Bone marrow (tissue), 2 donors: ENCODE measurements around the gene RRAD.
A peak's percentile ranks its signal among the peaks of the same experiment; 100 is the strongest.
"Not testable (repeated sequence)": the region's sequence is repeated elsewhere in the genome, so short reads cannot be mapped to it uniquely, and the experiment has no call there.

Experiments
- DNase-seq, 2 donors: peaks; one replicate each; lab custom pipeline; 2025; lab: John Stamatoyannopoulos, UW

The RRAD gene, protein sequence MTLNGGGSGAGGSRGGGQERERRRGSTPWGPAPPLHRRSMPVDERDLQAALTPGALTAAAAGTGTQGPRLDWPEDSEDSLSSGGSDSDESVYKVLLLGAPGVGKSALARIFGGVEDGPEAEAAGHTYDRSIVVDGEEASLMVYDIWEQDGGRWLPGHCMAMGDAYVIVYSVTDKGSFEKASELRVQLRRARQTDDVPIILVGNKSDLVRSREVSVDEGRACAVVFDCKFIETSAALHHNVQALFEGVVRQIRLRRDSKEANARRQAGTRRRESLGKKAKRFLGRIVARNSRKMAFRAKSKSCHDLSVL

DNA sequence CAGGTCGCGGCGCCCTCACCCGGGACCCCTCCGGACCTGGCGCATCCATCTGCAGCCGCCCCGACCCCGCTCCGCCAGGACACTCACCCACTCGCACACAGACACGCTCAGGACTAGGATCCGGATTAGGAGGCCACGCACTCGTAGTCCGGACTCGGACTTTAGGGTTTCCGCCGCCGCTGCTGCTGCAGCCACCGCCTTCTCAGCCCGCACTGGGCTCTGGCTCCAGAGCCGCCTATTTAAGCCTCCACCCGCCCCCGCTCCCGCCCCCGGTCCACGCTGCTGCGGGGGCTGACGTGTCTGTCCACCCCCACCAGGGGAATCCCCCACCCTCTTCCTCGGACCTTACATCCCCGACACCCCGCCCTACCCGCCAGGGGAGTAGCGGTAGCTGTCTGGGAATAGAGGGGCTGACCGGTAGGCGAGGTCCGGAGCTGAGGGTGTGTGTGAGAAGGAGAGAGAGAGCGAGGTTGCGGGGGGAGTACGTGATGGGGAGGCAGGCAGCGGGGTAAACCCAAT, at the start of gene RRAD:
Gene RRAD, minus strand, starts transcription at position 214 of the 519 bp plus-strand sequence. CDS start 356 bp downstream, outside the sequence.
- peak in 1 of 2 donors; percentile 35 for DNase-seq

DNA sequence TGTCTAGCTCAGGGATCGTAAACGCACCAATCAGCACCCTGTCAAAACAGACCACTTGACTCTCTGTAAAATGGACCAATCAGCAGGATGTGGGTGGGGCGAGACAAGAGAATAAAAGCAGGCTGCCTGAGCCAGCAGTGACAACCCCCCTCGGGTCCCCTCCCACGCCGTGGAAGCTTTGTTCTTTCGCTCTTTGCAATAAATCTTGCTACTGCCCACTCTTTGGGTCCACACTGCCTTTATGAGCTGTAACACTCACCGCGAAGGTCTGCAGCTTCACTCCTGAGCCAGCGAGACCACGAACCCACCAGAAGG, 49.6 kb upstream of the RRAD start:
- DNase-seq, result not testable (repeated sequence)

DNA sequence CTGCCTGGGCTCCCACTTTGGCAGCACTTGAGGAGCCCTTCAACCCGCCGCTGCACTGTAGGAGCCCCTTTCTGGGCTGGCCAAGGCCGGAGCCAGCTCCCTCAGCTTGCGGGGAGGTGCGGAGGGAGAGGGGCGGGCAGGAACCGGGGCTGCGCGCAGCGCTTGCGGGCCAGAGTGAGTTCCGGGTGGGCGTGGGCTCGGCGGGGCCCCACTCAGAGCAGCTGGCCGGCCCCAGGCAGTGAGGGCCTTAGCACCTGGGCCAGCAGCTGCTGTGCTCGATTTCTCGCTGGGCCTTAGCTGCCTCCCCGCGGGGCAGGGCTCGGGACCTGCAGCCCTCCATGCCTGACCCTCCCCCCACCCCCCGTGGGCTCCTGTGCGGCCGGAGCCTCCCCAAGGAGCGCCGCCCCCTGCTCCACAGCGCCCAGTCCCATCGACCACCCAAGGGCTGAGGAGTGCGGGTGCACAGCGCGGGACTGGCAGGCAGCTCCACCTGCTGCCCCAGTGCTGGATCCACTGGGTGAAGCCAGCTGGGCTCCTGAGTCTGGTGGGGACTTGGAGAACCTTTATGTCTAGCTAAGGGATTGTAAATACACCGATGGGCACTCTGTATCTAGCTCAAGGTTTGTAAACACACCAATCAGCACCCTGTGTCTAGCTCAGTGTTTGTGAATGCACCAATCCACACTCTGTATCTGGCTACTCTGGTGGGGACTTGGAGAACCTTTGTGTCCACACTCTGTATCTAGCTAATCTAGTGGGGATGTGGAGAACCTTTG, 49.0 kb upstream of the RRAD start:
- not testable (repeated sequence) for DNase-seq

DNA sequence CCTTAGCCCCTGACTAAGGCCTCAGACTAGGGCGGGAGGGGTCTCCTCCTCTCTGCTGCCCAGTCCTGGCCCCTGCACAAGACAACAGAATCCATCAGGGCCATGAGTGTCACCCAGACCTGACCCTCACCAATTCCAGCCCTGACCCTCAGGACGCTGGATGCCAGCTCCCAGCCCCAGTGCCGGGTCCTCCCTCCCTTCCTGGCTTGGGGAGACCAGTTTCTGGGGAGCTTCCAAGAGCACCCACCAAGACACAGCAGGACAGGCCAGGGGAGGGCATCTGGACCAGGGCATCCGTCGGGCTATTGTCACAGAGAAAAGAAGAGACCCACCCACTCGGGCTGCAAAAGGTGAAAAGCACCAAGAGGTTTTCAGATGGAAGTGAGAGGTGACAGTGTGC, 48.4 kb upstream of the RRAD start:
- no peak for DNase-seq

DNA sequence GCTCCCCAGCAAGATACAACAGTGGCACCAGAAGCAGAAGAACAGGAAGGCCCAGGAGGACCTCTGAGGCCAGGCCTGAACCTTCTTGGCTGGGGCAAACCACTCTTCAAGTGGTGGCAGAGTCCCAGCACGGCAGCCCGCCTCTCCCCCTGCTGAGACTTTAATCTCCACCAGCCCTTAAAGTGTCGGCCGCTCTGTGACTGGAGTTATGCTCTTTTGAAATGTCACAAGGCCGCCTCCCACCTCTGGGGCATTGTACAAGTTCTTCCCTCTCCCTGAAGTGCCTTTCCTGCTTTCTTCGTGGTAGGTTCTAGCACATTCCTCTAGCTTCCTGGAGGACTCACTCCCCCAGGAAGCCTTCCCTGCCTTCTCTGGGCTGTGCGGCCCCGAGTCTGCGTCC, 47.6 kb upstream of the RRAD start:
- no peak for DNase-seq

DNA sequence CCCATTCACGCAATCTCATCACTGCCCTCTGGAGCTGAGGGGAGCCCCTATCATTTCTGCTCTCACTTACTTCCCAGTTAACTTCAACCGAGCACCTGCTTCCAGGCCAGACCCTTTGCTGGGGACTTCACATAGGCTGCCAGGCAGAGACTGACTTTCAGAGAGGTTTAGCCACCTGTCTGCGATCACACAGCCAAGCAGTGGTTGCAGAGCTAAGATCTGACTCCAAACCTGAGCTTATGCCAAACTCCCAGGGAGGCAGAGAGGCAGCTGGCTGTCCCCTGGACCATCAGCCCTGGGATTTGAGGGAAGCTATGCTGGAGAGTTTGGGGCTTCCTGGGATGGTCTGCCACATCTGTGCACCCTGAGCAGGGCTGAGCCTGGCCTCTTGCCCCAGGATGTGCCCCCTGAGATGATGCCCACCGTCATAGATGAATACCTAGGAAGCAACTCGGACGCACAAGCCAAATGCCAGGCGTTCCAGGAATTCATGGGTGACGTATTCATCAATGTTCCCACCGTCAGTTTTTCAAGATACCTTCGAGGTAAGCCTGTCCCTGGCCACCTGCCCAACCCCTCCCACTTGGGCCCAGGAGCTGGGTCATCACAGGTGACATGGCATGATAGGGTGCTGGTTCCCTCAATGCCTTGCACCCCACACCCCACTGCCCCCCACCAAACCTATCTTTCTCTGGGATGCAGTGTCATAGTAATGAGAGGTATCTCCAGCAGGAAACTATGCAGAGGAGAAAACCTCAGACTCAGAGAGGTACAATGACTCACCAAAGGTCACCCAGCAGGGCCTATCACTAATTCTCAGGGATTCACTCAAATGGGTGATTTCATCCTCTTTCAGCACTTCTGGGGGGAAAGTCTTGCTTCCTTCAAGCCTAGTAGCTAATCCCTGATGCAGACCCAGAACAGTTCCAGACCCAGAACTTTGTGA, 45.7 kb upstream of the RRAD start:
- no peak for DNase-seq

DNA sequence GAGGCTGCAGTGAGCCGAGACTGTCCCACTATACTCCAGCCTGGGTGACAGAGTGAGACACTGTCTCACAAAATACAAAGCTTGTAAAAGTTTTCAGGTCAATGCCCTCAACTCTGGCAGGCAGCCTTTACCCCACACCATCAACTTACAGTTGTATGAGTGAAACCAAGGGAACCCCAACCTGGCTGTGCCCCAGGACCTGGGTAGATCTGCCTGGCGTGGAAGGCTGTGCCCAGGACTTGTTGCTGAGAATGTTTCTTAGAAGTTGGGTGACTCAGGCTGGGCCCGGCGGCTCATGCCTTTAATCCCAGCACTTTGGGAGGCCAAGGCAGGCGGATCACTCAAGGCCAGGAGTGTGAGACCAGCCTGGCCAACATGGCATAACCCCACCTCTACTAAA, 43.5 kb upstream of the RRAD start:
- no peak for DNase-seq

DNA sequence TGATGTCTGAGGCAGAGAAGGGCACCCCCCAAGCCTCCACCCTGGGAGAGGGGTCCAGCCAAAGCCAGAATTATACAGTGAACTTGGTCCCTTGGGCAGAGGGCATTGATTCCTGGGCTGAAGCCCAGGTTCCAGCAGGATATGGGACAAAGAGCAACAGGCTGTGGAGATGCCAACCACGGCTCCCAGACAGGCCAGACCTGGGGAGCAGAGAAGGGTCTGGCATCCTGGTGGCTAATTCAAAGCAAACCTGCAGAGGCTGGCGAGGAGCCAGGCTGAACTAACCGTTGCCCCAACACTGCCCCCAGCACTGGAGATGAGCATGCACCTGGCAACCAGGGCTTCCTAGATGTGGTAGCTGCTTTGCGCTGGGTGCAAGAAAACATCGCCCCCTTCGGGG, 38.7 kb upstream of the RRAD start:
- no peak for DNase-seq

DNA sequence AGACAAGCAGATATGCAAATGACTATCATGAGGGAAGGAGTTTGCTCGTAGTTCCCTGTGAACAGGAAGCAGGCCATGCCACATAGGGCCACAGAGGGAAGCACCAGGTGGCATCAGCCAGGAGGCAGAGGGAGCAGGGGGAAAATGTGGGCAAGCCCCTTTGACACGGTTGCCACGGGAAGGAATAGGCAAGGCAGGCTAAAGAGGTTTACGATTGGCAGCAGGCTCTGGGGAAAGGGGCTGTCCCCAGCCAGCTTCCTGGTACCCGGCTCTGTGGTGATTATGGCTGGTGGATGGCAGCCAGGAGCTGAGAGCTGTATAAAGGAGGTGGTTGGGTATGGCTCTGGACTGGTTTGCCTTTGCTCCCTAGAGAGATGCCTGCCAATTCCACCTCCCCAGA, 36.6 kb upstream of the RRAD start:
- DNase-seq, result no peak

DNA sequence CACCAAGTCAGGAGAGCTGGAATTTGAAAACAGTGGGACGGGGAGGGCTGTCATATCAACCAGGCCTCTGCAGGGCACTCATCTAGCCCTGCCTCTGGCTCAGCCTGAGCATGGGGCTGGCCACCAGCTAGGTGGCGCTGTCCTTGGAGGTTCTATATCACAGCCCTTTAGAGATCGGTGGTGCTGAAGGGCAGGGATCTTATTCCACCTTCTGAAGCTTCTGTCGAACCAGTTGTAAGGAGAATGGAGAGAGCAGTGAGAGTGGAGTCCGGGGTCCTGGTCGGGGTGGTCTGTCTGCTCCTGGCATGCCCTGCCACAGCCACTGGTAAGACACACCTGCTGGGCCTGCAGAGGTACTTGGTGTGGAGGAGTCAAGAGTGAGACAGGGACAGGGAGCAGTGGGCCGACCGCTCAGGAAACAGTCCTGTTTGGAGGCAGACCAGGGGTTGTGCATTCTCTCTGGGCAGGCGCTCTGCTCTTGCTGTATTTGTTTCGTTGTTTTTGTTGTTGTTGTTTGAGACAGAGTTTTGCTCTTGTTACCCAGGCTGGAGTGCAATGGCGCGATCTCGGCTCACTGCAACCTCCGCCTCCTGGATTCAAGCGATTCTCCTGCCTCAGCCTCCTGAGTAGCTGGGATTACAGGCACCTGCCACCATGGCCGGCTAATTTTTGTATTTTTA, 35.9 kb upstream of the RRAD start, which contains the start of gene CES3:
Gene CES3, plus strand, starts transcription at position 202 of the 680 bp plus-strand sequence. Its CDS starts 42 bp downstream, at position 244.
- peak; percentile 5 to 46 for DNase-seq

DNA sequence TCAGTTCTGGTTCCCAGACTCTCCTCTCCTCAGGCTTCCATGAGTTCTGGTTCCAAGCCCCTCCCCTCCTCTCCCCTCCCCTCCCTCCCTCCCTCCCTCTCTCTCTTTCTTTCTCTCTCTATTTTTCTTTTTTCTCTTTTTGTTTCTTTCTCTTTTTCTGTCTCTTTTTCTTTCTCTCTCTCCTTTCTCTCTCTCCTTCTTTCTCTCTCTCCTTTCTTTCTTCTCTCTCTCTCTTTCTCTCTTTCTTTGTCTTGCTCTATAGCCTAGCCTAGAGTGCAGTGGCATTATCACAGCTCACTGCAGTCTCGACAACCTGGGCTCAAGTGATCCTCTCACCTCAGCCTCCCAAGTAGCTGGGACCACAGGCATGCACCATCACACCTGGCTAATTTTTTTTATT, 34.9 kb upstream of the RRAD start:
- DNase-seq, result no peak

DNA sequence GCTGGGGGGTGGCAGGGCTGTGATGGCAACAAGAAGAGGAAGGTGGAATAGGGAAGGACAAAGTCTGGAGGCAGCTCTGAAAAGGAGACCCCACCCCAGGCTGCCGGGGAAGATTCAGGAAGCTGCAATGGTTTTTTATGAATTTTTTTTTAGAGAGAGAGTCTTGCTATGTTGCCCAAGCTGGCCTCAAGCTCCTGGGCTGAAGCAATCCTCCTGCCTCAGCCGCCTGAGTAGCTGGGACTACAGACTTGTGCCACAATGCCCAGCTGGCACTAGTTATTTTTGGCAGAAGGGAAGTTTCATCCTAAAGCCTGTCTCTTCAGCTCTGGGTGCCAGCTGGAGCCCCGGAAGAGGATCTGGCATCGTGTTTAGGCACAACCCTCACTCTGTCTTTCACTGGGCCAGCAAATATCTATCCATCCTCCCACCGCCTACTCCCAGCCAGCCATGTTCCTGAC, 34.4 kb upstream of the RRAD start:
- no peak for DNase-seq

DNA sequence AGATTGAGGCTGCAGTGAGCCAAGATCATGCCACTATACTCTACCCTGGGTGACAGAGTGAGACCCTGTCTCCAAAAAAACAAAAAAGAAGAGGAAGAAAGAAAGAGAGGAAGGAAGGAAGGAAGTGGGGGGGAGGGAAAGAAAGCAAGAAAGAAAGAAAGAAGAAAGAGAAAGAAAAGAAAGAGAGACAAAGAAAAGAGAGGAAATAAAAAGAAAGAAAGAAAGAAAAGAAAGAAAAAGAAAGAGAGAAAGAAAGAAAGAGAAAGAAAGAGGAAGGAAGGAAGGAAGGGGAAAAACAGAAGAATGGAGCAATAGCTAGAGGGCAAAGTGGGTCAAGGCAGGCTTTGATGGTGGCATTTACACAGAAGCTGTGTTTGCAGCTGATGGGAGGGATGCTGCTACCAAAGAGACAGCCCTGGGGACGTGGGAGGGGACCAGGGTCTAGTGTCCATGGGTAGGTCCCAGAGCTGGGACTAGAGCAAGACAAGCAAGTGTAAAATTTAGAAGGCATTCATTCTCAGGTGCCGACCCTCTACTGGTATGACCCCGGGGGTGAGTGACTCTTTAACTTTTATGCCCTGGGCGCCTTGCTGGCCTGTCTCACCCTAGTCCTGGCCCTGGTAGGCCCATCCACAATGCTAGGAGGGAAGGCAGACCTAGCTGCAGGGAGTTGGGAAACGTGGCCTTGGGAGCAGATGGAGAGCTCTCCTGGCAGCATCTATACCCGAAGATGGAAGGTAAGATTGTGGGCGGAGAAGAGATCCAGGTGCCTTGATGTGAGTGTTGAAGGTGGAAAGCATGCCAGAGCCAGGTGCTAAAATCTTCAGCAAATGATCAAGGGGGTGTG, 33.7 kb upstream of the RRAD start:
- DNase-seq, result no peak

DNA sequence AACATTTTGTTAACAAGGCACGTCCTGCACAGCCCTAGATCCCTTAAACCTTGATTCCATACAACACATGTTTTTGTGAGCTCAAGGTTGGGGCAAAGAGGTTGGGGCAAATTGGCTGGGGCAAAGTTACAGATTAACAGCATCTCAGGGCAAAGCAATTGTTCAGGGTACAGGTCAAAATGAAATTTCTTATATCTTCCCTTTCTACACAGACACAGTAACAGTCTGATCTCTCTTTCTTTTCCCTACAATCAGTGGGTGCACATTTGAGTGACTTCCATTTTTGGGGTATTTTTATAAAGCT, 30.8 kb upstream of the RRAD start:
- DNase-seq, result not testable (repeated sequence)

DNA sequence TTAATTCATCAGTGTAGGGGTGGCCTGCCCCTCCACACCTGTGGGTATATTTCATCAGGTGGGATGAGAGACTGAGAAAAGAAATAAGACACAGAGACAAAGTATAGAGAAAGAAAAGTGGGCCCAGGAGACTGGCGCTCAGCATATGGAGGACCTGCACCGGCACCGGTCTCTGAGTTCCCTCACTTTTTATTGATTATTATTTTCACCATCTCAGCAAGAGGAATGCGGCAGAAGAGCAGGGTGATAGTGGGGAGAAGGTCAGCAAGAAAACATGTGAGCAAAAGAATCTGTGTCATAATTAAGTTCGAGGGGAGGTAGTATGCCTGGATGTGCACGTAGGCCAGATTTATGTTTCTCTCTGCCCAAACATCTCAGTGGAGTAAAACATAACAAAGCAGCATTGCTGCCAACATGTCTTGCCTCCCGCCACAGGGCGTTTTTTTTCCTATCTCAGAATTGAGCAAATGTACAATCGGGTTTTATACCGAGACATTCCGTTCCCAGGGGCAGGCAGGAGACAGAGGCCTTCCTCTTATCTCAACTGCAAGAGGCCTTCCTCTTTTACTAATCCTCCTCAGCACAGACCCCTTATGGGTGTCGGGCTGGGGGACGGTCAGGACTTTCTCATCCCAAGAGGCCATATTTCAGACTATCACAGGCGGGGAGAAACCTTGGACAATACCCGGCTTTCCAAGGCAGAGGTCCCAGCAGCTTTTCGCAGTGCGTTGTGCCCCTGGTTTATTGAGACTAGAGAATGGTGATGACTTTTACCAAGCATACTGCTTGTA, 30.2 kb upstream of the RRAD start:
- DNase-seq, result not testable (repeated sequence)

DNA sequence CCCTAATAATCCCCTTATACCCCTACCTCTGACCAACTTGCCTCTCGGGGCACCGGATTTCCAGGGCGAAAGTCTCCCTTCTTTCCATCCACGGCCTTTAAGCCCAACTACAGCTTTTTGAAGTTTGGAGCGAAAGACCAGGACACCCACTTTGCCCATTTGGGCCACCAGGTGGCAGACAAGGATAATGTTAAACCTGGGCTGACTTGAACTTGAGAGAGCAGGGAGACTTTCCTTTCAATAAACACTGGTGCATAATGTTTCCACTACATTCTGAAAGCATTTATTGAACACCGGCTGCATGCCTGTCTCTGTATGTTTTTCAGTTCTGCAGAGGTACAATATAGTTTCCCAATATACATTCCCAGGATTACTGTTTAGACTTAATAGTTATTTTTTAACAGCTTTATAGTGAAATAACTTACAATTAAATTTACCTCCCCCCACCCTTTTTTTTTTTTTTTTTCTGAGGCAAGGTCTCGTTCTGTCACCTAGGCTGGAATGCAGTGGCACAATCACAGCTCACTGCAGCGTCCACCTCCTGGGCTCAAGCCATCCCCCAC, 28.8 kb upstream of the RRAD start:
- peak; percentile 15 to 70 for DNase-seq

DNA sequence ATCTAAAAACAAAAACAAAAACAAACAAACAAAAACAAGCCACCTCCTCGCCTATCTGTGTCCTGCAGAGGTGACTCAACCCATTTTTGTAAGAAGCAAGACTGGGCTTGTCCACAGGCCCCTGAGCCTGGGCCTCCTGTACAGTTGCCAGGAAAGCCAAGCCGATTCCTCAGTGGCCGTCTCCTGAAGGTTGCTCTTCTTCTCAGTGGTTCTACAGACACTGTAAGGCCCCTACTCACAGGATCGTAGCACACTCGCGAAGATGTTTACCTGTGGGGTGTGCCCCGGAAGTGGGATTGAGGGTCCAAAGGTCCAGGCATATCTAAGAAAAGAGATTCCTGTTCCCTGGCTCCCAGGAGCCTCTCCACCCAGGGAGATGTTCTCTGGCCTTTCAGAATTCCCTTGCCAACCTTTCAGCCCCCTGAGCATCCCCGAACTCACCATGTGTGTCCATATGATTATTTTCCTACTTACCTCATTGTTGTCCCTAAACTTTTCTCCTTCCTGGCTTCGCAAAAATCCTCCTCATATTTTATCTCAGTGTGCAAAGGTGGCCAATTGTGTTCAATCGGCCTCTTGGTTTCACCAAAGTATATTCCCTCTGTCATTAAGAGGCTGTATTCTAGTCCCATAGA, 28.2 kb upstream of the RRAD start:
- DNase-seq, result no peak

DNA sequence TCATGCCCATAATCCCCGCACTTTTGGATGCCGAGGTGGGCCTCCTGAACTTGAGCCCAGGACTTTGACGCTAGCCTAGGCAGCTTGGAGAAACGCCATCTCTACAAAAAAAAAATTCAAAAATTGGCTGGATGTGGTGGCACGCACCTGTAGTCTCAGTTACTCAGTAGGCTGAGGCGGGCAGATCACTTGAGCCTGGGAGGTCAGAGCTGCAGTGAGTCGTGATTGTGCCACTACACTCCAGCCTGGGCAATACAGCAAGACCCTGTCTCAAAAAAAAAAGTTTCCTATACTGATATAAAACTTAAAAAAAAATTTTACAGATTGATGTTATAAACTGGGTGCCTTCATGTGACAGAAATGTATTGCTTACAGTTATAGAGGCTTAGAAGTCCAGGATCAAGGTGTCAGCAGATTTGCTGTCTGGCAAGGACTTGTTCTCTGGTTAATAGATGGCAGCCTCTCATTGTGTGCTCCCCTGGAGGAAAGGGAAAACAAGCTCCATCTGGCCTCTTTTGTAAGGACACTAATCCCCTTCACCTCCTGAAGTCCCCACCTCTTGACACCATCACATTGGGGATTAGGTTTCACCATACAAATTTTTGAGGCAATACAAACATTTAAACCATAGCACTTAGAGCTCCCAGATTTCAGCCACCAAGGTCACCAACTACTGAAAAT, 27.2 kb upstream of the RRAD start:
- no peak for DNase-seq
